Measurements from ENCODE around the gene TRIP13.

Gene TRIP13

GRCh38 chr5:949815-950560 is 57.3 kb downstream of the TRIP13 start:
- H3K36me3 ChIP-seq = no peaks in the 10 kb centered on the region
- no peak overlapping the region for H3K4me3 ChIP-seq
- no peak for DNase-seq
- peaks cover 0 to 82% of the 10 kb centered on the region in 2 donors for H3K27me3 ChIP-seq
- H3K27ac ChIP-seq = no peak overlapping the region
- no peak for TF ChIP-seq CTCF (IDR thresholded peaks at IDR 0.05)
- H3K9me3 ChIP-seq = peaks cover 0 to 18% (median 0%) of the 10 kb centered on the region in 3 donors
- H3K4me1 ChIP-seq = peaks cover 0 to 17% (median 0%) of the 10 kb centered on the region in 4 donors
- intact Hi-C loops (cut with DNase I; ENCODE audit: low total_unique reads) = no loop called here

DNA sequence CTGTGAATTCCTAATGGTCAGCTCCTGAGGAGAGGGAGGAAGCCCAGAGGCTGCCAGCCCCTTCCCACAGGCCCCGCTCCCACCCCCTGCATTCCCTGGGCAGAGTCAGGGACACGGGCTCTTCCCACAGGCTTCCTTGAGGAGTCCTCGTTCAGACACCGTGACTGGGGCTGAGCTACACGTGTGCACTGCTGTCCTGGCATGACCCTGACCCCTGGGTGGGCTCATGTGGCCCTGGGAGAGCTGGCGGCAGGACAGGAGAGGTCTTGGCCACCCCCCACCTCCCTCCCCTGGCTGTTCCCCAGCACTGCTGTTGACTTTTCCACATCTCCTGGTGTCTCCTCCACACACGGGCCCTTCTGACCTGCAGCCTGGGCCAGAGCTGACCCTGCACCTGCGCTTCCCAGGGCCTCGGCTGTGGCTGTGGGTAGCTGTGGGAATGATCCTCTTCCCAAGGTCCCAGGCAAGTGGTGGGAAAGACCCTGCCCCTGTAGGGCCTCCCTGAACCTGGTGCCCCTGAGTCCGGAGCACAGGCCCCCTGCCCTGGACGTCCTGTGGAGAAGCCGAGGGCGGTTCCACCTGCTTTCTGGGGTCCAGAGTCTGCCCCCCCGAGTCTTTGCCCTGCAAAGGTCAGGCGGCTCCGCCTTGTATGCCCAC is 59.4 kb downstream of the TRIP13 start:
- no peaks in the 10 kb centered on the region for H3K36me3 ChIP-seq
- no peak for TF ChIP-seq CTCF (IDR thresholded peaks at IDR 0.05)
- H3K27ac ChIP-seq = no peak overlapping the region
- peaks cover 0 to 63% of the 10 kb centered on the region in 2 donors for H3K27me3 ChIP-seq
- DNase-seq = no peak
- intact Hi-C loops (cut with DNase I; ENCODE audit: low total_unique reads) = no loop called here
- no peak overlapping the region for H3K4me3 ChIP-seq
- H3K9me3 ChIP-seq = peaks cover 0 to 18% (median 0%) of the 10 kb centered on the region in 3 donors
- H3K4me1 ChIP-seq = peaks cover 0 to 13% (median 6%) of the 10 kb centered on the region in 4 donors

DNA sequence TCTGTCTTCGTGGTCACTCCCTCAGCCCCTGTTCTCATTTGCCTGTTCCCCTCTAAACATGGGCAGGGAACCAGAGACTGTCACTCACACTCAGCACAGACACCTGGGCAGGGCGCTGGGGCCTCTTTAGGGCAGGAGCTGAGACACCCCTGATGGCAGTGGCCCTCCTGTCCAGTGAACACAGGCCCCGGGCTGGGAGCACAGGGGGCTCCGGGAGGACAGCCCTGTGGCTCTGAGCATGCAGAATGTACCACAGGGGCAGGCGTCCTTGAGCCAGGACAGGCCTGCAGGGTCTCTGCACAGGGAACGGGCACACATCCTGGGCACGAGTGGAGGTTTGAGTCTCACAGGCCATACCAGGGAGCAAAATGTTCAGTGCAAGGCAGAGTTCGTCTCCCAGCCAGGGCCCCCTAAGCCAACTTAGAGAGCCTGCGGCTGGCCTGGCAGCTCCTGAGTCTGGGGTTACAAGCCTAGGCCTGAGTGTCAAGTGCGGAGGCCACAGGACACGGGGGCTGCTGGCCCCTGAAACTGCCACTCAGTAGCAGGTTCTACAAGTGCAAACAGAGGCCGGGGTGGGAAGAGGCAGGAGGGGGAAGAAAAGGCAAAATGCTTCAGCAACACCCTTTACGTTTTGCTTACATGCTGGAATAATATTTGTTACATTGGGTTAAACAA is 60.0 kb downstream of the TRIP13 start:
- no peak for DNase-seq
- no peaks in the 10 kb centered on the region for H3K36me3 ChIP-seq
- TF ChIP-seq CTCF (IDR thresholded peaks at IDR 0.05) = no peak
- no peak overlapping the region for H3K4me3 ChIP-seq
- H3K9me3 ChIP-seq = peaks cover 0 to 18% (median 0%) of the 10 kb centered on the region in 3 donors
- intact Hi-C loops (cut with DNase I; ENCODE audit: low total_unique reads) = no loop called here
- peaks cover 0 to 18% (median 11%) of the 10 kb centered on the region in 4 donors for H3K4me1 ChIP-seq
- no peak overlapping the region for H3K27ac ChIP-seq
- H3K27me3 ChIP-seq = peaks cover 0 to 57% of the 10 kb centered on the region in 2 donors

DNA sequence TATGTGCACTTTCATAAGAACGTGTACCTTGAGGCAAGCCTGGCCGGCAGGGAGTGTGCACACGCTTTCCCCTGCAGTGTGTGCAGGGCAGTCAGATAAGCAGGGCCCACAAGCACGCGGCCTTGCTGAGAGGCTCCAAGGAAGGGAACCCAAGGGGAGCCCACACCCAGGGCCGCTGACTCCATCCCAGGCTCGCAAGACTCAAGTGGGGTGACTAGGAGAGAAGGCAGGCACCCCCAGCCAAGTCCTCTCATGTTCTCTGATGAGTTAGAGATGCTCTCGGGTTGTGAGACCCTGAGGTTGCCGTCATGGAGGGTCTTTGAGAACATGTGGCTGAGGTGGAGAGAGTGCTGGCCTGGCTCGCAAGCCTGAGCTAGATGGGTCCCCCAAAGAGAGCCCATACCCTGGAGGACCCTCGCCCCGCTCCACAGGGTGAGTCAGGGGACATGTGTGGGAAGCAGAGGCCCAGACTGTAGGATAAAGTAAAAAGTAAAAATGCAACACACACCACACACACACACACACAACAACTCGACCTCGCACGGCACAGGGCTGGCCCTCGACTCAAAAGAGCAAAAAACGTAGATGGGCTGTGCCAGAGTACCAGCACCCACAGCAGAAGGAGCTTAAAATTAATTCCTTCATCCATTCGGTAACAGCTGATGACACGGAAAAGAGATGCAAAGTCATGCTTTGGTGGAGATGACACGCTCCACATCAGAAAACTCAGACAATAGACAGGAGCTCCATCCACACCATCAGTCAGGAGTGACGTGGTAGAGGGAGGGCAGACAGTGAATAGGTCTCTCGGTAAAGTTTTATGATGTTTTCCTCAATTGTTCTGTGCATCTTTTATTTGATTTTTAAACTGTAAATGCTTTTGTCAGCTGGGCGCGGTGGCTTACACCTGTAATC is 61.1 kb downstream of the TRIP13 start:
- H3K4me1 ChIP-seq = peaks cover 0 to 25% (median 12%) of the 10 kb centered on the region in 4 donors
- H3K4me3 ChIP-seq = no peak overlapping the region
- no peak for TF ChIP-seq CTCF (IDR thresholded peaks at IDR 0.05)
- H3K9me3 ChIP-seq = peaks cover 0 to 18% (median 0%) of the 10 kb centered on the region in 3 donors
- H3K27ac ChIP-seq = no peak overlapping the region
- intact Hi-C loops (cut with DNase I; ENCODE audit: low total_unique reads) = no loop called here
- peaks cover 0 to 46% of the 10 kb centered on the region in 2 donors for H3K27me3 ChIP-seq
- DNase-seq = peak in 1 of 2 donors; percentile 19
- H3K36me3 ChIP-seq = no peaks in the 10 kb centered on the region

Data from tibial artery (tissue), 4 donors.